Measurements from ENCODE around the gene CROCC2.

The CROCC2 gene

DNA sequence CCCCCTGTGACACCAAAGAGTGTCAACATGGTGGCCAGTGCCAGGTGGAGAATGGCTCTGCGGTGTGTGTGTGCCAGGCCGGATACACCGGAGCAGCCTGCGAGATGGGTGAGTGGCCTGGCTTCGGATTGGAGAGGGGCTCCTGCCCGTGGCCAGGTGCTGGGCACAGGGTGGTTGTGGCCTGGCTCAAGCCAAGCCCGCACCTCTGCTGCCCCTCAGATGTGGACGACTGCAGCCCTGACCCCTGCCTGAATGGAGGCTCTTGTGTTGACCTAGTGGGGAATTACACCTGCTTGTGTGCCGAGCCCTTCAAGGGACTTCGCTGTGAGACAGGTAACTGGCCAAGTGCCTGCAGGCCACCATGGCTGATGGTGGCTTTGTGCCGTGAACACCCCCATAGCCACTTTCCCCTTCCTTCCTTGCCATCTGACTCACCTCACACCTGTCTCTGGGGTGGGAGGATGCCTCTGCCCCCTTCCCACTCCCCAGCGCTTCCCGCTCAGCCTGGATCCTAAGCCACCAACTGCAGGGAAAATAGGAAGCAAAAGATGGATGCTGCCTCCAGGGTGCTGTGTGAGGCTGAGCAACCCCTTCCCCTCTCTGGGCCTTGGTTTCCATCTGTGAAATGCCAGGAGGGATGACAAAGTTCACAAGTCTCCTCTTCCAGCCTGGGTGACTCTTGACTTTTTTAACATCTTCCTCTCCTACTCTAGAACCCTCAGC lies 134.1 kb downstream of the CROCC2 start:
- H3K27me3 Mint-ChIP-seq = no peaks in the 10 kb centered on the region
- no peak overlapping the region for H3K4me3 Mint-ChIP-seq
- DNase-seq = no peak
- peaks cover 42% of the 10 kb centered on the region for H3K4me1 Mint-ChIP-seq
- no peaks in the 10 kb centered on the region for H3K9me3 Mint-ChIP-seq
- peak overlapping the region in 1 of 2 donors; percentile 92 for H3K27ac Mint-ChIP-seq
- ATAC-seq = no peak

DNA sequence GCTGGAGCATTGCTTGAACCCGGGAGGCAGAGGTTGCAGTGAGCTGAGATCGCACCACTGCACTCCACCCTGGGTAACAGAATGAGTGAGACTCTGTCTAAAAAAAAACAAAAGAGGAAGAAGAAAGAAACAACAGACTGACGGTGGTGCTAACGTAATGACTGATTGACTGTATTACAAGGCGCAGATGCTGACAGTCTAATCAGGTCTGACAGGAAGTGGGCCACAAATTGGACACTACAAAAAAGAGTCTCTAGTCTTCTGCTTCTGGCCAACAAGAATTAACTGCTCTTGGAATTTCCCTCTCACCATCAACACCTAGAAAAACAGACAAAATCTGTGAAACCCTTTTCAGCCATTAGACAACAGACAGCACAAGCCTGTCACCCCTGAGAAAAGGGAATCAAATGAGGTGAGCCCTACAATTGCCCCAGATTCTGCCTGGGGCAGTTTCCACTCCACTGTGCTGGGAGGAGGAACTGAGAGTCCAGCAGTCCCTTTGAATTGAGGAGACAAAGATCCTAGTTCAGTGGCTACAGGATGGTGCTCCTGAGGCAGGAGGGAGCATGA lies 135.5 kb downstream of the CROCC2 start:
- Mint-ChIP-seq H3K4me3 (no peak overlapping the region), H3K27me3 (no peaks in the 10 kb centered on the region), H3K9me3 (no peaks in the 10 kb centered on the region), H3K27ac (no peak overlapping the region), H3K4me1 (peaks cover 35% of the 10 kb centered on the region)
- no peak for ATAC-seq
- DNase-seq = no peak
